GM19324 (cell line): ENCODE data around the gene NUDT9.
"Not testable (repeated sequence)": the region's sequence is repeated elsewhere in the genome, so short reads cannot be mapped to it uniquely, and the experiment has no call there.

Experiments
- ATAC-seq: cut with Tn5 transposase; IDR thresholded peaks from one replicate; pipeline ENCODE4 v1.9.1; 2021; ENCODE audit warnings: mild to moderate bottlenecking, moderate library complexity; ENCODE audit not compliant: unreplicated experiment, low FRiP score

Gene NUDT9

DNA sequence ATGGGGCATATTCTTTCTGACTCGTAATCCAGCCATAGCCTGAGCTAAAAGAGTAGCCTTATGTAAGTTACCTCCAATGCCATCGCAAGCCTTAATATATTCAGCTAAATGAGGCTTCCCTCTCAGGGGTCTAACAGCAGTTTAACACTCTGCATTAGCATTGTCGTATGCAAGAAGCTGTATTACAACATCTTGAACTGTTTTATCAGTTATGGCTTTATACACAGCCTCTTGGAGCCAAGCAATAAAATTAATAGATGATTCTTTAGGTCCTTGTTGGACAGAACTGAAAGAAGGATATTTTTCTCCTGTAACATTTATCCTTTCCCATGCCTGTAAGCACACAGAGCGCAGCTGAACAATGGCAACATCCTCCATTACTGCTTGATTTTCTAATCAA lies 15.5 kb upstream of the NUDT9 start:
- not testable (repeated sequence) for ATAC-seq

DNA sequence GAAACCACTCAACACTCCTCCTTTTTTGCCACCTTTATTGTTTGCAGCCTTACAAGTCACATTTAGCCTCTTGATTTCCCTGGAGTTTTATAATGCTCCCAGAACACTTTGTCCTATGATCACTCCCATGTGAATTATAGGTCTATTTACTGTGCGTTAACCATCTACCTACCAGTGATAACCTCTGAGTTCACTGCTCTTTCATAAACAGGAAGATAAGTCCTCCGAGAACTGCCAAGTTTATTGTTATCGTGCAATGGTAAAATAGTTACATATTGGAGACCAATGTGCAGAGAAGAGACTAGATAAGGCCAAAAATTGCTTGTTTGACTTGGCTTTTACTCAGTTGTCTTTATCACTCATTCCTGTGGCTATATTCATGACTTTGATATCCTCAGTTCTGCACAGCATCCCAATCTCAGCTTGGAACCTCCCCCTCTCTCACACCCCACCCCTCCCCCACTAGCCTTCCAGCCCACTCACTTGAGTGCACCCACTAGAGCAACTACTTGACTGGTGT lies 12.9 kb upstream of the NUDT9 start:
- ATAC-seq, result no peak

DNA sequence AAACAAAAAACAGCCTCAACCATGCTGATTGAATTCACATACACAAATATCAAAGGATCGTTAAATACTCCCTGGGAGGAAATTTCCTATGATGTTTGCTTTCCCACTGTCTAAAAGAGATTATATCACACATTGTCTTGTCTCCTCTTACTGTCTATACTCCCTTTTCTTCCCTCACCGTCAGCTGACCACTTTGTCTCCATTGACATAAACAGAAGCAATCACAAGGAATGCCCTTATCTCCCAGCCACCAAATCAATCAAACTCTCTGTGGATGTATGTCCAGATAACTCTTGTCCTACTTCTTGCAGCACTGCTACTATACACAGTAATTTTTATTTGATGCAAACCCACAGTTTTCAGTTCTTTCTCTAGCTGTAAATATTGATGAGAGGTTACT lies 12.2 kb upstream of the NUDT9 start:
- ATAC-seq, result no peak

DNA sequence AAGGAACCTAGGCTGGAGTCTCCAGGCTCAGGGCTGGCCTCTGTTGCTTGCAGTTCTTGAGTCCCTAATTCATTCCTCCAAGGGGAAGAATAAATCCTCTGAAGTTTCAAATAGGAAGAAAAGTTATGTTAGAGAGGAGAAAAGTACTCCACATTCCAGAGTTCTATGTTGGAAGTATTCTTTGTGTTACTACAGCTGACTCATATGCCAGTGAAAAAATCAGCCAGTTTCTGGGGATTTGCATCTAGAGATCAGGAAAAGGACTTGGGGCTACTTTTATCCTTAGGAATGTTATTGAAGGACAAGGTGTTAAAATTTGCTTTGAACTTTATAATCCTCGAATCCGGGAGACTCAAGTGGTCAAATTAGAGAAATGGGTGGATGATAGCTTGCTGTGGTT lies 11.7 kb upstream of the NUDT9 start:
- ATAC-seq, result no peak

DNA sequence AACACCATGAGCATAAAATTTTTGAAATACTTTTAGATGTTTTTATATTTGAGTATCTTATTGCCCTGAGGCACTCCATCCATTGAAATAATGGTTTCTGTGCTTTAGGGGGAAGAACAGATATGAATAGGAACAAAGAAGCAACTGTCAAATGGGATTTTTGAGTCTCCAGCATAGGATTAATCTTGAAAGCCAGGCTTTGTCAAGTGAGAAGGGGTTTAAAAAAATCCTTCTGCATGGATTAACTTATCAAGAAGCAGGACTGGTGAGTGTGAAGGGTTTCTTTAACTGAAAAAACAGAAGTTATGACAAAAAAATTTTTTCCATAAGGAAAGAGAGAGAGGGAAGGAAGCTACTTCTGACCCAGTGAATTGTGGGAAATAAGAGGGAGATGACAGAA lies 7.6 kb upstream of the NUDT9 start:
- ATAC-seq, result no peak

DNA sequence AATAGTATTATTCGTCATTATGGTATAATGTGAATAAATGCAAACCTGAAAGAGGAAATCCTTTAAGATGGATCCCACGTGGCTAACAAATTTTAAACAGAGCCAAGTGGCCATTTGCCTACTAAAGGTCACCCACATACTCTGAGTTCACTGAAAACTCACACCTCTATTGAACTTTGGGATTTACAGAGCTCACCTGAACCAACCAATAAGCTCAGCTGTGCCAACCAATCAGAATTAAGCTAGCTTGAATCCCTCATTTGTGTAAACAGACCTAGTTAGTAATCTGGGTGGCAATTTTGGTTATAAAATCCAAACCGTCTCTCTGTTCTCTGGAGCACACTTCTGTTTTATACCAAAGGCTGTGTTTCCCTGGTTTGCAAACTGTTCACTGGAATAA lies 5.4 kb upstream of the NUDT9 start:
- no peak for ATAC-seq

DNA sequence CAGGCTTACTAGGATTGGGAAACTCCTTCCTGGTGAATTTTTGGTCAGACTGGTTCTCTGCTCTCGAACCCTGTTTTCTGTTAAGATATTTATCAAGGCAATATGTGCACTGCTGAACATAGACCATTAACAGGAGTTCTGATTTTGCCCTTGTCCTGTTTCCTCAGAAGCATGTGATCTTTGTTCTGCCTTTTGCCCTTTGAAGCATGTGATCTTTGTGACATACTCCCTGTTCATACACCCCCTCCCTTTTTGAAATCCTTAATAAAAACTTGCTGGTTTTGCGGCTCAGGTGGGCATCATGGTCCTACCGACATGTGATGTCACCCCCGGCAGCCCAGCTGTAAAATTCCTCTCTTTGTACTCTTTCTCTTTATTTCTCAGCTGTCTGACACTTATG lies 4.0 kb upstream of the NUDT9 start:
- not testable (repeated sequence) for ATAC-seq

DNA sequence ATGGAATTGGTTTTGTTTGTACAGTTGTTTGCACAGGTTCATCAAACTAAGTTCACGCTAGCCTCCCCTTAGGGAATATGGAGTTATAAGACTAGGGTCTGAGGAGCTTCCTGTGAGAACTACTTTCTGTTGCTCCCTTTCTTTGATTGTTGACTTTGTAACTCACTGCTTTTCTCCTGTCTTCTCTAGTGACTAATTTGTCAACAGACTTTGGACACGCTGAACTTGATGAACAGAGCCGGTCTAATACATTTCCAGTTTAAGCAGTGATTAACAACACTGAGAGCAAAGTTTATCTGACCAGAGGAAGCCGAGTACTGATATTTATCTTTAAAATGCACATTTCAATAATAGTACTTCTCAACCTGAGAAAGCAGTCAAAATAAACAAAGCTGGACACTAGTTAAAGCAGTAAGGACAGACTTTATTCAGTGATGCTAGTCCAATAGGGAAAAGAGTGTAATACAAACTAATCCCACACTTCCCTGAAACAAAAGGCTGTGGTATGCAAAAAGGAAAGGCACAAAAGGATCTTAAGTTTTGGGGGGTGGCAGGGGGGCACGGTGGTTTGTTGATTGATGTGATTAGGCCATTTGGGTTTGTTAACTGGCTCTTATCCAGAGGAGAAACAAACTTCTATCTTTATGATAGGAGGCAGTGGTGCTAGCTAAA lies 2.7 kb upstream of the NUDT9 start:
- ATAC-seq, result no peak

DNA sequence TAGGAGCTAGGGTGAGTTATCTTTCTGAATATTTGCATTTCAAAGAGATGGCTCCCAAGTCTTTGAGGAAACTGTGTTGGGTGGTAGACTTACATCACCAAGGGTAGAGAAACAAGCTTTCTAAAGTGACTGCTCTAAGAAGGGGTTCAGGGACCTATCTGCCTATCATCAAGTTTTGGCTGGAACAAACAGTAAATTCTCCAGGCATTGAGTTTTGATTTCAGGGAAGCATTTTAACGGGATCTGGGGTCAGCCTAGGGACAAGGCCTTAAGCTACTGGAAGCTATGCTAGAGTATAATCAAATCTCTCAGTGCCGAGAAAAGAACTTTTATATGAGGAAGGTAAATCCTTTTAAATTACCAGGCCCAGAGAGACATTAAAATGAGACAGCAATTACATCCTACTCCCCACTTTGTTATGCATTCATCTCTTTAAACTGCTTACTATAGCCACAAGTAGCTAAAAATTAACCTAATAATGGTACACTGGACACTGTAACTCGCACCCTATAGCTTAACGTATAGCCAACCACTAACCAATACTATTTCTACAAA lies 2.0 kb upstream of the NUDT9 start:
- no peak for ATAC-seq

DNA sequence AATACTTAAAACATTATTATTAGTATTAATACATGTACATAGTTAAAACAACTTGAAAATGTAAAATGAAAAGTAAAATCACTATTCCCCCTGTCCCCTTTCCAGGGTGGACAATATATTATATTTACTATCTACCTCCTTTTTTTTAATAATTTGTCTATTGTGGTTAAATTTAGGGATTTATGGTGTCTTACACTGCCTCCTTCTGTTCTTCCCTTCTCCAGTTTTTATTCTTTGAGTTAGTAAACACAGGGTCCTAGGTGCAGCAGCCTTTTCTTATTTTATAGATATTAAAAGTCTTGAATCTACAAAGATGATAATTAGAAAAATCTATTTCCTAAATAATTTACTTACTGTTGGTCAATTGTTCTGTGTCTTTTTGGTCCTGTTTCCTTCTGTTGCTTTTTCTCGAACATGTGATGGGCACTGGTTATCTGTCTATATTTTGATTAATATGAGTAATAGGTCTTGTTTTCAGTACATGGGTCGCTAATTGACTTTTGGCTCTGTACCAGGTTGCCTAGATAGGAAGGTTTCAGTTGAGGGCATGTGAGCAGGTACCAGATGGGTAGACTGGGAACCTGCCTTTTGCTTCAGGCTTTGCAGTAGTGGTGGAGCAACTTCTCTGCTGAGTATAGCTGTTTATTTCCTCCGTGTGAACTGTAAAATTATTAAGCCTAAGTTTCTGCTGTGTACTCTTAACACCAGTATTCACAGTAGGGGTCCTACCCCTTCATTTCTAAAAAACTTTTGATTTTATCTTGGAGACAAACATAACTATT lies 1.1 kb downstream of the NUDT9 start:
- ATAC-seq, result no peak

DNA sequence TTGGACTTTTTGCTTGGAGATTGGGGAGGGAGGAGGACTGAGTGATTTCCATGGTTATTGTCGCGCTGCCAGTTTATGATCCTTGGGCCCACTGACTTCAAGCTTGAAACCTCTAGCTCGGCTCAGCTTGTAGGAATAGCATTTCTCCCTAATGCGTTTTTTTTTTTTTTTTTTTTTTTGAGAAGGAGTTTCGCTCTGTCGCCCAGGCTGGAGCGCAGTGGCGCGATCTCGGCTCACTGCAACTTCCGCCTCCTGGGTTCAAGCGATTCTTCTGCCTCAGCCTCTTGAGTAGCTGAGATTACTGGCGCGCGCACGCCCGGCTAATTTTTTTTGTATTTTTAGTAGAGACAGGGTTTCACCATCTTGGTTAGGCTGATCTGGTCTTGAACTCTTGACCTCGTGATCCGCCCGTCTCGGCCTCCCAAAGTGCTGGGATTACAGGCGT lies 1.7 kb downstream of the NUDT9 start:
- not testable (repeated sequence) for ATAC-seq

DNA sequence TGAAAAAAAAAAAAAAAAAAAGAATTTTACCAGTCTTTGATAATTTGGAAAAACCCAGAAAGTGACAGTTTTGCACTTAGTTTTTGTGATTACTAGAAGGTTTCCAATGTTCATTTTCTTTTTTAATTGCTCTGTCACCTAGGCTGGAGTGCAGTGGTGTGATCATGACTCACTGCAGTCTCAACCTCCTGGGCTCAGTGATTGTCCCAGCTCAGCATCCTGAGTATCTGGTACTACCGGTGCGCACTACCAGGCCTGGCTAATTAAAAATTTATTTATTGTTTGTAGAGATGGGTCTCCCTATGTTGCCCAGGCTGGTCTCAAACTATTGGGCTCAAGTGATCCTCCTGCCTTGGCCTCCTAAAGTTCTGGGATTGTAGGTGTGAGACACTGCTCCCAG lies 3.3 kb downstream of the NUDT9 start:
- ATAC-seq, result no peak

DNA sequence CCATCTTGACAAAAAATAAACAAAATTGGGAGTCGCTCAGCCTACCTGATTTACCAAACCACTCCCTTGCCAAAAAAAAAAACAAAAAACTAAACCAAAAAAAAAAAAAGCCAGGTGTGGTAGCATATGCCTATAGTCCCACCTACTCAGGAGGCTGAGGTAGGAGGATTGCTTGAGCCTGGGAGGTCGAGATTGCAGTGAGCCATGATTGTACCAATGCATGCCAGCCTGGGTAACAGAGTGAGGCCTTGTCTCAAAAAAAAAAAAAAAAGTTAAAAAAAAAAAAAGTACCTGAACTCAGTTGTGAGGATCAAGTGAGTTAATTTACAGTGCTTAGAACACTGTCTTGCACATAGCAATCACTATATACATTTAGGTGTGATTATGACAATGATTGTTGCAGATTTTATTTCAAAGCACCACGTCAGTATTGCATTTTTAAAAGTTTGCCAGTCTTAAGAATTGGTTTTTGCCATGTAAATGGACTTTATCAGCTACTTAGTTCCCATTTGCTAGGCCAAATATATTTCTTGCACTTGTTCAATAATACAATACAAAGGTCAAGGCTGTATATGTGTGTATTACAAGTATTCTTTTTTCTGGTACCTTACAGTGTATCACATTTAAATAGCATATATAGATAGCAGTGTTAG lies 4.6 kb downstream of the NUDT9 start:
- ATAC-seq, result no peak

DNA sequence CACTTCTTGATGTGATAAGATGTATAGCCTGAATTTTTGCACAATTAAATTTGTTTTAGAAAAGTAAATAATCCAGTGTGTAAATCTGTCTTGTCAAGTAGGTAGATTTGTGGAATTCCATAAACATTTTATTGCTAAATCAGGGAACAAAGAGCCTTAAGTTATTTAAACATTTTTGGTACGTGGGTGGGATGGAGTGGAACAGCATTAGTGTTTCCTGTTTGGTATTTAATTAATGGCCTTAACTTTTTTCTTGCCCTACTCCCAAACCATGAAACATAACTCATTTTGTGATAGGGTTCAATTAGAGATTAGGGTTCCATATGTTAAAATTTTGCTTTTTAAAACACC lies 5.1 kb downstream of the NUDT9 start:
- ATAC-seq, result no peak

DNA sequence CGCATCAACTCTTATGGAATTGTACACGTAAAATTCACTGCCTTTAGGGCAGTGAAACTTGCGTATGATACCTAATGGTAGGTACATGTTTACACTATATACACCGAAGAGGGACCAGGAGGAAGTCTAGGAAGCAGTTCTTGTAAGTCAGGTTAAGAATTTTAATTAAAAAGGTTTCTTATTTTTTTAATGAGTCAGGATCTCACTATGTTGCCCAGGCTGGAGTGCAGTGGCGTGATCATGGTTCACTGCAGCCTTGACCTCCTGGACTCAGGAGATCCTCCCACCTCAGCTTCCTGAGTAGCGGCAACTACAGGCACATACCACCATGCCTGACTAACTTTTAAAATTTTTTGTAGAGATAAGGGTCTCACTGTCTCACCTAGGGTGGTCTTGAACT lies 6.6 kb downstream of the NUDT9 start:
- no peak for ATAC-seq

DNA sequence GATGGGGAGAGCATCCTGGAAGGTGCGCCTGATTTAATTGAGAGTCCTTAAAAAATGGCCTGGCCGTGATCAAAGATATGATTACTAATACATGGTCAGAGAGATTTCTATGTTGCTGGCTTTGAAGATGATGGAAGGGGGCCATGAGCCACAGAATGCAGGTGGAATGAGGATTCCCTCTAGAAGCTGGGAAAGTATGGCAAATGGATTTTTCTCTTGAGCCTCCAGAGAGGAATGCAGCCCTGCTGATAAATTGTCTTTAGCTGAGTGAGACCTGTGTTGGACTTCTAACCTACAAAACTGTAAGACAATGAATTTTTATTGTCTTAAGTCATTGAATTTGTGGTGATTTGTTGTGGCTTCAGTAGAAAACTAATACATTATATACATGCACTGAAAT lies 7.7 kb downstream of the NUDT9 start:
- no peak for ATAC-seq

DNA sequence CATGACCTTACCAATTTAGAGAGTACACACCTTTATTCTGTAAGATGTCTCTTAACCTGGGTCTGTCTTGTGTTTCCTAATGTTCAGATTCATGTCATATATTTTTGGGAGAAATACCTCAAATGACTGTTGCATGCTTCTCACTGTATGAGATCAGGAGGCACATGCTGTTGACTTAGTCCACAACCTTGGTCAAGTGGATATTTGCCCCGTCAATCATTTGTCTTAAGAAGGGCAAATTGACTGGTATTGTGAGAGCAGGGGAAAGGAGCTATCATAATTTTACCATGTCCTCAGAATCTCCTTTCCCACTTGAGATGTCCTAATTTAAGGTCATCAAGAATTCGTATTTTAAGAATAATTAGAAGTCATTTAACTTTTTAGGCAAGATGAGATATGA lies 11.0 kb downstream of the NUDT9 start:
- ATAC-seq, result no peak

DNA sequence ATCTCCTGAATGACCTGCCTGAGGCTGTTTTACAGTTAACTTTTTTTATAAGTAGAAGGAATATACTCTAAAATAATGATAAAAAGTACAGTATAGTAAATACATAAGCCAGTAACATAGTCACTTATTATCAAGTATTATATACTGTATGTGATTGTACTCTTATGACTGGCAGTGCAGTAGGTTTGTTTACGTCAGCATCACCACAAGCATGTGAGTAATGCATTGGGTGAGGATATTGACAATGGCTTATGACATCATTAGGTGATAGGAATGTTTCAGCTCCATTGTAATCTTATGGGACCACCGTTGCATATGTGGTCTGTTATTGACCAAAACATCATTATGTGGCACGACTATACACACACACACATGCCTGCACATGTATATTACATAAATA lies 20.5 kb downstream of the NUDT9 start:
- no peak for ATAC-seq

DNA sequence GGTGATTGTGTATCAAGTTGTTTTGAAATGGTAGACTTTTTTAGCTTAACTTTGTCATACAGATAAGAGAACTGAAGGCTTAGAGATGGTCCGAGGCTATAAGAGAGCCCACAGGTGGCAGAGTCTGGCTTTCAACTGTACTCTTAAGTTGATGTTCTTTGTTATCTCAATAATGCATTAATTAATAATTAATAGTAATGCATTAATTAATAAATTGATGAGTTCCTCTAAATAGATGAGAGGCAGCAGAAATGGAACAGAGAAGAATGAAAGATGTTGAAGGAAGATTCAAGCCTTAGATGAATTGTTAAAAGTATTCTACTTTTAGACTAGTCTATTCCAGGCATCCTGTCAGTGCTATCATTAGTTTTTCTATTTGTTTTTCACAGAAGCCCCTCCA lies 22.4 kb downstream of the NUDT9 start:
- no peak for ATAC-seq

DNA sequence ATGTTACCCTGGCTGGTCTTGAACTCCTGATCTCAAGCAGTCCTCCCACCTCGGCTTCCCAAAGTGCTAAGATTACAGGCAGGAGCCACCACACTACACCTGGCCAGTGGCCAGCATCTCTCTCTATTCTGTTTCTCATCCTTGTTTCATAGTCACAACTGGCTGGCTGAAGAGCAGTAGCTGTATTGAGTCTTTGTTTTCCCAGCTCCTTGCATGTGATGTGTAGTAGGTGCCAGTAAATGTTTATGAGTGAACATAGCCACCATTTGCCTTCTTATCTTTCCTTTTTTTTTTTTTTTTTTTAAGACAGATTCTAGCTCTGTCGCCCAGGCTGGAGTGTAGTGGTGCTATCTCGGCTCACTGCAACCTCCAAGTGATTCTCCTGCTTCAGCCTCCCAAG lies 23.6 kb downstream of the NUDT9 start:
- no peak for ATAC-seq

DNA sequence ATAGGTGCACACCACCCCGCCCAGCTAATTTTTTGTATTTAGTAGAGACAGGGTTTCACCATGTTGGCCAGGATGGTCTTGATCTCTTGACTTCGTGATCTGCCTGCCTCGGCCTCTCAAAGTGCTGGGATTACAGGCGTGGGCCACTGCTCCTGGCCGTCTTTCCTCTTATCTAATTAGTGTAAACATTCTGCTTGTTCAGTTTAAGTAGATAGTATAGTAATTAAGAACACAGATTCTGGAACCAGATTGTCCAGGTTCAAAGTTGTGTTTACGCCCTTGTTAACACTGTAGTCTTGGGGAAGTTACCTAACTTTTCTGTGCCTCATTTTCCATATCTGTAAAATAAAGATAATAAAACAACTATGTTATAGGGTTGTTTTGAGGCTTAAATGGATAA lies 24.0 kb downstream of the NUDT9 start:
- not testable (repeated sequence) for ATAC-seq
